Measurements from ENCODE around the gene SRPK3.

Gene SRPK3

DNA sequence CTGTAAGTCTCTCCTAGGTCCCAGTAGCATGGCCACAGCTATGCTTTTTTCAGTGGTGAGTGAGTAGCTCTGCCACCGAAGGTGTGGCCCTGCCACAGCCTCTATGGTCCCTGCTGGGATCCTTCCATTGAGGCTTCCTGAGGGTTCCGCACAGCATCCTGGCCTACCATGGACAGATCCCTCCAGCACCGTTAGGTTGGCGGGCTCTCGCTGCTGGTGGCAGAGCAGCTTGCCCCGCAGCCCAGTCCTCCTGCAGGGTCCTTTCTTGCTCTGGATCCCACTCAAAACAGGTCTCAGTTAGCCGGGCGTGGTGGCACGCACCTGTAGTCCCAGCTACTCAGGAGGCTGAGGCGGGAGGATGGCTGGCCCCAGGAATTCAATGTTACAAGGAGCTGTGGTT, 51.9 kb downstream of the SRPK3 start:
- no peak for ATAC-seq
